Mesothelial cell of epicardium (in vitro differentiated cells): ENCODE measurements around the gene KCNIP4. TPM values are rescaled to one million over a fixed set of nuclear protein-coding genes. Genes with fewer than 3 reads are reported as not detected.
A peak's percentile ranks its signal among the peaks of the same experiment; 100 is the strongest.

Experiments
- DNase-seq, 2 experiments: peaks; one replicate each; pipeline ENCODE4 v3.0.0; 2021; ENCODE audit warnings: low spot score in 2 of 2; ENCODE audit not compliant: unreplicated experiment in 2 of 2
- H3K27ac Mint-ChIP-seq: 2 replicates; pipeline ENCODE4 v1.8.0; 2021; ENCODE audit warnings: mixed read lengths
- H3K27me3 Mint-ChIP-seq: 2 replicates; pipeline ENCODE4 v1.8.0; 2021; ENCODE audit warnings: low read depth, mixed read lengths
- H3K36me3 Mint-ChIP-seq: 2 replicates; pipeline ENCODE4 v1.8.0; 2021; ENCODE audit warnings: mixed read lengths
- H3K4me1 Mint-ChIP-seq: 2 replicates; pipeline ENCODE4 v1.8.0; 2021; ENCODE audit warnings: mixed read lengths
- H3K4me3 Mint-ChIP-seq: 2 replicates; pipeline ENCODE4 v1.8.0; 2021; ENCODE audit warnings: mild to moderate bottlenecking, moderate library complexity, mixed read lengths
- H3K9me3 Mint-ChIP-seq: 2 replicates; pipeline ENCODE4 v1.8.0; 2021; ENCODE audit warnings: mixed read lengths
- total RNA-seq: library from RNA; stranded (reverse); gene quantifications from 3 replicates; pipeline ENCODE4 v1.2.1, GENCODE V29; 2021
- TF ChIP-seq, protein P1 (sequence below): fragments of 200-600 bp; sonication (generic); IDR thresholded peaks from one replicate; pipeline ENCODE4 v1.5.0; 2021; ENCODE audit warnings: antibody characterized with exemption; ENCODE audit not compliant: unreplicated experiment

Gene KCNIP4
- total RNA-seq, 1 donor from 2014 or later, result 3.0 TPM

GRCh38 chr4:21514022-21514694 is 434.4 kb downstream of the KCNIP4 start:
- no peaks in the 10 kb centered on the region for H3K36me3 Mint-ChIP-seq
- TF ChIP-seq, protein P1, sequence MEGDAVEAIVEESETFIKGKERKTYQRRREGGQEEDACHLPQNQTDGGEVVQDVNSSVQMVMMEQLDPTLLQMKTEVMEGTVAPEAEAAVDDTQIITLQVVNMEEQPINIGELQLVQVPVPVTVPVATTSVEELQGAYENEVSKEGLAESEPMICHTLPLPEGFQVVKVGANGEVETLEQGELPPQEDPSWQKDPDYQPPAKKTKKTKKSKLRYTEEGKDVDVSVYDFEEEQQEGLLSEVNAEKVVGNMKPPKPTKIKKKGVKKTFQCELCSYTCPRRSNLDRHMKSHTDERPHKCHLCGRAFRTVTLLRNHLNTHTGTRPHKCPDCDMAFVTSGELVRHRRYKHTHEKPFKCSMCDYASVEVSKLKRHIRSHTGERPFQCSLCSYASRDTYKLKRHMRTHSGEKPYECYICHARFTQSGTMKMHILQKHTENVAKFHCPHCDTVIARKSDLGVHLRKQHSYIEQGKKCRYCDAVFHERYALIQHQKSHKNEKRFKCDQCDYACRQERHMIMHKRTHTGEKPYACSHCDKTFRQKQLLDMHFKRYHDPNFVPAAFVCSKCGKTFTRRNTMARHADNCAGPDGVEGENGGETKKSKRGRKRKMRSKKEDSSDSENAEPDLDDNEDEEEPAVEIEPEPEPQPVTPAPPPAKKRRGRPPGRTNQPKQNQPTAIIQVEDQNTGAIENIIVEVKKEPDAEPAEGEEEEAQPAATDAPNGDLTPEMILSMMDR, result no peak
- DNase-seq, result no peak
- no peak overlapping the region for H3K4me3 Mint-ChIP-seq
- peaks cover 21% of the 10 kb centered on the region for H3K27me3 Mint-ChIP-seq
- peaks cover 17% of the 10 kb centered on the region for H3K4me1 Mint-ChIP-seq
- H3K27ac Mint-ChIP-seq, result no peak overlapping the region
- no peaks in the 10 kb centered on the region for H3K9me3 Mint-ChIP-seq

DNA sequence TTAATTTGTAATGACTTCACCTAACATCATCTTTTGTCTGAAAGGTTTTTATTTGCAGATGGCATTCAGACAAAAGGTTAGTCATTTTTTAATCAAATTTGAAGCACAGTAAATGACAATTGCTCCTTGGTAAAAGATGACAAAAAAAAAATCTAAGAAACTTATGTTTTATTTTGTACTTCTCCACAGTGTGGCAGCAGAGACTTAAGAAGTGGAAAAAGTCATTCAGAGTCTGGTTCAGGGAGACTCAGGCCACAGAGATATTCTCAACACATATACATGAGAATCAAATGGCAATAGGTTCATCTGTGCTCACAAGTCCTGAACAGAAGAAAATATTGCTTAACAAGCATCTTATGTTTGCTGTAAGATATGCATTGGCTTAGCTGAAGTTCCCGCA is 436.2 kb downstream of the KCNIP4 start:
- no peak overlapping the region for H3K27ac Mint-ChIP-seq

DNA sequence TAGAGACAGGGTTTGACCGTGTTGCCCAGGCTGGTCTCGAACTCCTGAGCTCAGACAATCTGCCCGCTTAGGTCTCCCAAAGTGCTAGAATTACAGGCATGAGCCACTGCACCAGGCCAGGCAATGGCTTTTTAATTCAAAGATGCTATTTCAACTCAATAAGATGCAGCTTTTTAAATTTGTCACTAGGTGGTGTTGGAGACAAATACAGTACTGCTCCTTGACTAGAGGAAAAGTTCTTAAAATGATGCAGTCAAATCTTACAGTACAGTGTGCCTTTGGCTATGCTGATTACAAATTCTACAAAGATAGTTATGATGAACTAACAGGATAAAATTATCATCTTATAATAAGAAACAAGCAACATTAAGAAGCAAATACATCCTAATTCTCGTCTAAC is 441.1 kb downstream of the KCNIP4 start:
- Mint-ChIP-seq H3K9me3 (no peaks in the 10 kb centered on the region), H3K4me1 (no peaks in the 10 kb centered on the region), H3K27me3 (peaks cover 19% of the 10 kb centered on the region), H3K4me3 (no peak overlapping the region), H3K36me3 (no peaks in the 10 kb centered on the region), H3K27ac (no peak overlapping the region)
- DNase-seq, result no peak
- TF ChIP-seq, protein P1, result peak; percentile 29

More for the DNA sequence above, 436.2 kb downstream of the KCNIP4 start:
- Mint-ChIP-seq H3K4me3 (no peak overlapping the region), H3K9me3 (no peaks in the 10 kb centered on the region), H3K36me3 (no peaks in the 10 kb centered on the region), H3K27me3 (peaks cover 21% of the 10 kb centered on the region), H3K4me1 (peaks cover 17% of the 10 kb centered on the region)
- no peak for DNase-seq
- TF ChIP-seq, protein P1, result peak; percentile 55

DNA sequence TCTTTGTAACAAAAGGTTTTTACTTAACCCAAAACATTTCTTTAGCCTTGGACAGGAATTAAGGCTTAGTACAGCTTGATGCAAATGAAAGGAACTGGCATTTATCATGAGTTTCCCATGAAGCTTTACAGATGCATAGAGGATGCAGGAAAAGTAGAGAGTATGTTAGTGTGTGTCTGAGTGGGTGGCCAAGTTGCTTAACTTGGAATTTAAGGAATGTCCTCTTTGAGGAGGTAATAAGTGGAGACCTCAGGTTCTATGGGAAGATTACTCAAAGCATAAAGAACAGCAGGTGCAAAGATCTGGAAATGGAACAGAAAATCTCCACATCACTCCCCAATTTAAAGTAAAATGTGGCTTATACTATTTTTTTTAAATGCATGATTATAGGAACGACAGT is 457.9 kb downstream of the KCNIP4 start:
- Mint-ChIP-seq H3K9me3 (peaks cover 3% of the 10 kb centered on the region), H3K4me3 (no peak overlapping the region), H3K36me3 (no peaks in the 10 kb centered on the region), H3K4me1 (no peaks in the 10 kb centered on the region), H3K27ac (no peak overlapping the region), H3K27me3 (peaks cover 3% of the 10 kb centered on the region)
- TF ChIP-seq, protein P1, result no peak
- no peak for DNase-seq

DNA sequence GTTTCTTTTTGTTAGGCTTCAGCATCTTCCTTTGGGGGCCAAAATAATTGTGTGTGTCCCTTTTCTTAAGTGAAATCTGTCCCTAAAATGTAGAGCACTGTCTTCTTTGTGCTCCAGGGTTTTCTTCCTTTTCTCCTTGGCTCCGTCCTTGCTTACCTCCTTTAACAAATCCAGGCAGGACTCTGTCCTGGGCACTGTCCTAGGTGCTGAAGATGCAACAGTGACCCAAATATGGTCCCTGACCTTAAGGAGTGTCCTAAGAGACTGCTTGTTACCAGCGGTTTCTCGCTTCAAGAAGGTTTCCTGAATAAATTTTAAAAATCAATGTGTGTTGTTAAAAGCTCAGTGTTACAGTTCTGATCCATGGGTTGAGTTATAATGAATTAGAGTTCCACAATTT is 471.8 kb downstream of the KCNIP4 start:
- Mint-ChIP-seq H3K27ac (no peak overlapping the region), H3K4me3 (no peak overlapping the region), H3K4me1 (no peaks in the 10 kb centered on the region), H3K27me3 (peaks cover 26% of the 10 kb centered on the region), H3K36me3 (no peaks in the 10 kb centered on the region), H3K9me3 (no peaks in the 10 kb centered on the region)
- DNase-seq, result no peak
- TF ChIP-seq, protein P1, result no peak

- TF ChIP-seq, protein P1, result no peak
- Mint-ChIP-seq H3K36me3 (no peaks in the 10 kb centered on the region), H3K4me1 (peaks cover 9% of the 10 kb centered on the region), H3K9me3 (no peaks in the 10 kb centered on the region), H3K27ac (no peak overlapping the region), H3K27me3 (peaks cover 23% of the 10 kb centered on the region), H3K4me3 (no peak overlapping the region)
- no peak for DNase-seq
These were observed 474.4 kb downstream of the KCNIP4 start for GRCh38 chr4:21474195-21474594.
